Renal cortical epithelial cell (primary cell): ENCODE results near the gene SSPN. TPM values are rescaled to one million over a fixed set of nuclear protein-coding genes. Genes with fewer than 3 reads are reported as not detected.
A peak's percentile ranks its signal among the peaks of the same experiment; 100 is the strongest.

Experiments
- DNase-seq: peaks from one replicate; pipeline ENCODE4 v3.0.0-alpha.2; 2011; ENCODE audit warnings: low read depth
- total RNA-seq: library from RNA; depleted of rRNA; stranded (reverse); fragments of >200 nt; gene quantifications from 2 replicates; pipeline ENCODE4 v1.2.3, GENCODE V29; 2014

SSPN gene
- total RNA-seq, 1 donor from 2014 or later, result 12.8 TPM

- no peak for DNase-seq
These were observed 70.2 kb downstream of the SSPN start for GRCh38 chr12:26265606-26266005.

GRCh38 chr12:26266881-26267280, 71.5 kb downstream of the SSPN start:
- DNase-seq, result no peak

GRCh38 chr12:26268841-26269561, 73.6 kb downstream of the SSPN start:
- peak; percentile 55 for DNase-seq

- no peak for DNase-seq
These were observed 74.3 kb downstream of the SSPN start for GRCh38 chr12:26269562-26270284.

- DNase-seq, result no peak
These were observed 75.7 kb downstream of the SSPN start for GRCh38 chr12:26271024-26271423.

GRCh38 chr12:26271889-26272492, 76.6 kb downstream of the SSPN start:
- DNase-seq, result peak; percentile 94

- DNase-seq, result peak; percentile 39
These were observed 77.5 kb downstream of the SSPN start for GRCh38 chr12:26272851-26273250.

GRCh38 chr12:26273811-26274210, 78.4 kb downstream of the SSPN start:
- DNase-seq, result peak; percentile 55

GRCh38 chr12:26274441-26275312, 79.3 kb downstream of the SSPN start:
- peak; percentile 100 for DNase-seq

GRCh38 chr12:26275313-26276131, 80.1 kb downstream of the SSPN start:
- DNase-seq, result peak; percentile 99

GRCh38 chr12:26276709-26277108, 81.3 kb downstream of the SSPN start:
- DNase-seq, result peak; percentile 71

- DNase-seq, result peak; percentile 42
These were observed 82.3 kb downstream of the SSPN start for GRCh38 chr12:26277506-26278246.

- no peak for DNase-seq
These were observed 82.9 kb downstream of the SSPN start for GRCh38 chr12:26278266-26278665.

- no peak for DNase-seq
These were observed 83.3 kb downstream of the SSPN start for GRCh38 chr12:26278666-26279065.

- DNase-seq, result no peak
These were observed 83.7 kb downstream of the SSPN start for GRCh38 chr12:26279091-26279490.

GRCh38 chr12:26279908-26280307, 84.5 kb downstream of the SSPN start:
- no peak for DNase-seq

GRCh38 chr12:26280869-26281268, 85.5 kb downstream of the SSPN start:
- peak; percentile 72 for DNase-seq

GRCh38 chr12:26281320-26281719, 85.9 kb downstream of the SSPN start:
- no peak for DNase-seq

GRCh38 chr12:26282339-26282940, 87.1 kb downstream of the SSPN start:
- no peak for DNase-seq

GRCh38 chr12:26283046-26283445, 87.7 kb downstream of the SSPN start:
- no peak for DNase-seq
